Thoracic aorta (tissue), 2 donors: ENCODE results near the gene TSC22D1. TPM values are rescaled to one million over a fixed set of nuclear protein-coding genes. Genes with fewer than 3 reads are reported as not detected.

Source experiments
- ATAC-seq: fragments of 150-250 bp; one replicate; pipeline ENCODE4 v1.8.0; 2017; ENCODE audit warnings: low read depth; ENCODE audit not compliant: insufficient number of reproducible peaks, low FRiP score
- DNase-seq: peaks from one replicate; pipeline ENCODE4 v3.0.0-alpha.2; 2020; ENCODE audit warnings: low spot score
- H3K27ac ChIP-seq, 2 donors: fragments of 200-600 bp; sonication (generic); 1 replicate in 1 of 2; 2 replicates in 1 of 2; pipeline ENCODE4 v1.5.1; 2016; ENCODE audit warnings: mild to moderate bottlenecking in 2 of 2, moderate library complexity in 2 of 2
- H3K27me3 ChIP-seq: fragments of 200-600 bp; sonication (generic); replicated peaks from 2 replicates; pipeline ENCODE4 v1.6.0; 2016; ENCODE audit warnings: mild to moderate bottlenecking; ENCODE audit not compliant: insufficient read depth
- H3K36me3 ChIP-seq: fragments of 200-600 bp; sonication (generic); one replicate; pipeline ENCODE4 v1.5.1; 2016
- H3K4me1 ChIP-seq, 2 donors: fragments of 200-600 bp; sonication (generic); 1 replicate in 1 of 2; 2 replicates in 1 of 2; pipeline versions ENCODE4 v1.5.1 to v1.6.0; 2016; ENCODE audit warnings: low read depth in 2 of 2, mild to moderate bottlenecking in 1 of 2; ENCODE audit not compliant: control insufficient read depth in 1 of 2
- H3K4me3 ChIP-seq: fragments of 200-600 bp; sonication (generic); 2 replicates; pipeline ENCODE4 v1.5.1; 2016; ENCODE audit warnings: mild to moderate bottlenecking
- H3K9me3 ChIP-seq: fragments of 200-600 bp; sonication (generic); 2 replicates; pipeline ENCODE4 v1.5.1; 2016
- CTCF ChIP-seq: fragments of 200-600 bp; sonication (generic); IDR thresholded peaks from one replicate; pipeline ENCODE4 v1.5.1; 2019; ENCODE audit warnings: antibody characterized with exemption
- total RNA-seq, 2 donors: library from RNA; depleted of rRNA; stranded (reverse); fragments of >200 nt; gene quantifications; one replicate each; pipeline versions ENCODE4 v1.1.0 to v1.2.3, GENCODE V29; 2016

TSC22D1 gene
- total RNA-seq, 2 donors from 2014 or later: 107 to 129 TPM

GRCh38 chr13:44410328-44410859 is 165.7 kb downstream of the TSC22D1 start:
- TF ChIP-seq CTCF: no peak
- no peaks in the 10 kb centered on the region for H3K9me3 ChIP-seq
- ATAC-seq (no peak), DNase-seq (no peak)
- no peaks in the 10 kb centered on the region for H3K4me1 ChIP-seq
- H3K27me3 ChIP-seq: no peaks in the 10 kb centered on the region
- H3K27ac ChIP-seq: no peak overlapping the region
- no peak overlapping the region for H3K4me3 ChIP-seq
- H3K36me3 ChIP-seq: no peaks in the 10 kb centered on the region

GRCh38 chr13:44409595-44409994 is 166.5 kb downstream of the TSC22D1 start:
- H3K36me3 ChIP-seq: no peaks in the 10 kb centered on the region
- H3K27me3 ChIP-seq: no peaks in the 10 kb centered on the region
- ATAC-seq (no peak), DNase-seq (no peak)
- no peak for TF ChIP-seq CTCF
- H3K4me3 ChIP-seq: no peak overlapping the region
- H3K9me3 ChIP-seq: no peaks in the 10 kb centered on the region
- no peak overlapping the region for H3K27ac ChIP-seq
- H3K4me1 ChIP-seq: no peaks in the 10 kb centered on the region

GRCh38 chr13:44407891-44408290 is 168.2 kb downstream of the TSC22D1 start:
- H3K4me3 ChIP-seq: no peak overlapping the region
- TF ChIP-seq CTCF: no peak

GRCh38 chr13:44407379-44407778 is 168.8 kb downstream of the TSC22D1 start:
- no peaks in the 10 kb centered on the region for H3K27me3 ChIP-seq
- no peak for ATAC-seq
- TF ChIP-seq CTCF: no peak
- no peak overlapping the region for H3K4me3 ChIP-seq
- H3K27ac ChIP-seq: no peak overlapping the region
- peaks cover 0 to 11% of the 10 kb centered on the region in 2 donors for H3K4me1 ChIP-seq
- no peak for DNase-seq
- no peaks in the 10 kb centered on the region for H3K9me3 ChIP-seq
- H3K36me3 ChIP-seq: no peaks in the 10 kb centered on the region

More at GRCh38 chr13:44407891-44408290, 168.2 kb downstream of the TSC22D1 start:
- ATAC-seq (no peak), DNase-seq (no peak)
- Histone ChIP-seq H3K36me3 (no peaks in the 10 kb centered on the region), H3K27ac (no peak overlapping the region), H3K4me1 (peaks cover 0 to 11% of the 10 kb centered on the region in 2 donors), H3K27me3 (no peaks in the 10 kb centered on the region), H3K9me3 (no peaks in the 10 kb centered on the region)

GRCh38 chr13:44406617-44407016 is 169.5 kb downstream of the TSC22D1 start:
- Histone ChIP-seq H3K4me1 (peaks cover 0 to 11% of the 10 kb centered on the region in 2 donors), H3K36me3 (no peaks in the 10 kb centered on the region), H3K9me3 (no peaks in the 10 kb centered on the region), H3K4me3 (no peak overlapping the region), H3K27me3 (no peaks in the 10 kb centered on the region), H3K27ac (no peak overlapping the region)
- no peak for TF ChIP-seq CTCF
- no peak for ATAC-seq
- no peak for DNase-seq
